GM21529 (cell line): ENCODE results near the gene AGAP9.
A peak's percentile ranks its signal among the peaks of the same experiment; 100 is the strongest.
"Not testable (repeated sequence)": the region's sequence is repeated elsewhere in the genome, so short reads cannot be mapped to it uniquely, and the experiment has no call there.

Source experiments
- ATAC-seq: cut with Tn5 transposase; IDR thresholded peaks from one replicate; pipeline ENCODE4 v1.9.1; 2021; ENCODE audit not compliant: unreplicated experiment

Gene AGAP9

GRCh38 chr10:47489630-47490029 is 33.8 kb downstream of the AGAP9 start:
- not testable (repeated sequence) for ATAC-seq

- ATAC-seq: not testable (repeated sequence)
Measured at GRCh38 chr10:47485943-47486342, 37.5 kb downstream of the AGAP9 start.

- ATAC-seq: not testable (repeated sequence)
Measured at GRCh38 chr10:47484786-47485185, 38.7 kb downstream of the AGAP9 start.

- not testable (repeated sequence) for ATAC-seq
Measured at GRCh38 chr10:47483923-47484322, 39.5 kb downstream of the AGAP9 start, which contains the start of gene ANXA8. TSS of gene ANXA8 (minus strand) at chr10:47484115. CDS start at chr10:47483933, 182 bp downstream.

- ATAC-seq: not testable (repeated sequence)
Measured at GRCh38 chr10:47482367-47482766, 41.1 kb downstream of the AGAP9 start.

GRCh38 chr10:47481768-47482181 is 41.7 kb downstream of the AGAP9 start:
- ATAC-seq: not testable (repeated sequence)

- not testable (repeated sequence) for ATAC-seq
Measured at GRCh38 chr10:47481182-47481766, 42.2 kb downstream of the AGAP9 start.

- ATAC-seq: not testable (repeated sequence)
Measured at GRCh38 chr10:47480133-47480532, 43.3 kb downstream of the AGAP9 start.

GRCh38 chr10:47478114-47478513 is 45.3 kb downstream of the AGAP9 start:
- not testable (repeated sequence) for ATAC-seq

GRCh38 chr10:47477078-47477477 is 46.4 kb downstream of the AGAP9 start:
- not testable (repeated sequence) for ATAC-seq

- not testable (repeated sequence) for ATAC-seq
Measured at GRCh38 chr10:47475101-47475500, 48.3 kb downstream of the AGAP9 start.

GRCh38 chr10:47473516-47473915 is 49.9 kb downstream of the AGAP9 start:
- not testable (repeated sequence) for ATAC-seq

GRCh38 chr10:47472647-47473046 is 50.8 kb downstream of the AGAP9 start:
- ATAC-seq: peak; percentile 75

GRCh38 chr10:47472072-47472471 is 51.4 kb downstream of the AGAP9 start:
- ATAC-seq: not testable (repeated sequence)

GRCh38 chr10:47468731-47469528 is 54.5 kb downstream of the AGAP9 start:
- not testable (repeated sequence) for ATAC-seq

- not testable (repeated sequence) for ATAC-seq
Measured at GRCh38 chr10:47467957-47468356, 55.5 kb downstream of the AGAP9 start.

- not testable (repeated sequence) for ATAC-seq
Measured at GRCh38 chr10:47467458-47467857, 56.0 kb downstream of the AGAP9 start.

GRCh38 chr10:47465216-47465917 is 58.1 kb downstream of the AGAP9 start:
- not testable (repeated sequence) for ATAC-seq

GRCh38 chr10:47462577-47463358 is 60.7 kb downstream of the AGAP9 start:
- ATAC-seq: not testable (repeated sequence)

- ATAC-seq: peak; percentile 59
Measured at GRCh38 chr10:47461261-47461687, 62.2 kb downstream of the AGAP9 start.
